K562 (cell line): ENCODE results near the gene MYBL2. TPM values are rescaled to one million over a fixed set of nuclear protein-coding genes. Genes with fewer than 3 reads are reported as not detected.

Experiments
- ZNF232 ChIP-seq: sonication (generic); formaldehyde crosslinking; IDR thresholded peaks from 2 replicates; pipeline ENCODE4 v1.8.0; 2022; ENCODE audit warnings: mild to moderate bottlenecking, missing genetic modification reagents
- polyA plus RNA-seq, 8 experiments: library from polyadenylated mRNA; depleted of rRNA in 4 of 8; stranded (reverse) in 5 of 8; unstranded in 3 of 8; fragments of >200 nt; fragmentation: Nextera tagmentation in 2 of 8; fragmentation: Illumina TruSeq in 1 of 8; extraction: Ambion mirVana in 2 of 8; extraction: Trizol in 1 of 8; gene quantifications; 2 replicates each; pipeline versions ENCODE4 v1.2.1 to v1.2.3, GENCODE V29; 2011 to 2014; ENCODE audit warnings: inconsistent platforms in 1 of 8, missing spikeins in 1 of 8
- total RNA-seq, 7 experiments: library from RNA; depleted of rRNA in 6 of 7; stranded (reverse); fragments of >200 nt in 6 of 7; fragmentation: Illumina TruSeq in 2 of 7; extraction: Trizol in 2 of 7; gene quantifications; 2 replicates each; pipeline versions ENCODE4 v1.2.1 to v1.2.3, GENCODE V29; 2011 to 2021; ENCODE audit warnings: low replicate concordance in 1 of 7
- TF ChIP-seq, protein P1 (sequence below), 2 experiments: fragments of 450-650 bp in 1 of 2; sonication (generic) in 1 of 2; formaldehyde crosslinking in 1 of 2; IDR thresholded peaks; 2 replicates each; pipeline versions ENCODE4 v1.7.1 to v1.9.0; 2016 to 2022; ENCODE audit warnings: inconsistent platforms in 1 of 2, mild to moderate bottlenecking in 1 of 2, missing genetic modification reagents in 1 of 2

MYBL2 gene
- total and polyA plus RNA-seq, 9 of the 15 experiments (the other 6 are each of a cell fraction or from before 2014, with no cell fraction given): 4.4 to 169 (median 52.5) TPM

DNA sequence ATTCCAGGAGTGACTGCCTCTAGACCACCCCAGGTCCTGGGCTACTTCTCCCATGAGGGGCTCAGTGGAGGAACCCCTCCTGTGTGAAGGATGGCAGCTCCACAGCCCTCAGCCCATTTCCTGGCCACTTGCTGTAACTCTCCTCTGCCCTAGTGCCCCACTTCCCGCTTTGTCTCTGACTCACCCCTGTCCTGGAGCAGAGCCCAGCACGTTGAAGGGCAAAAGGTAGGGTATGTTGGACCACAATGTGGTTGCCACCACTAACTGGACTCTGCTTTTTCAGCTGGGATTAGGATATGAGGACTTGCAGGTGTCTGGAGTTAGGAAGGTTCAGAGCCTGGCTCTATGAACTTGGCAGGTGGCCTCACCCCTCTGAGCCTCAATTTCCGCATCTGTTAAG, 2.4 kb downstream of the MYBL2 start (continued):
- TF ChIP-seq, protein P1, sequence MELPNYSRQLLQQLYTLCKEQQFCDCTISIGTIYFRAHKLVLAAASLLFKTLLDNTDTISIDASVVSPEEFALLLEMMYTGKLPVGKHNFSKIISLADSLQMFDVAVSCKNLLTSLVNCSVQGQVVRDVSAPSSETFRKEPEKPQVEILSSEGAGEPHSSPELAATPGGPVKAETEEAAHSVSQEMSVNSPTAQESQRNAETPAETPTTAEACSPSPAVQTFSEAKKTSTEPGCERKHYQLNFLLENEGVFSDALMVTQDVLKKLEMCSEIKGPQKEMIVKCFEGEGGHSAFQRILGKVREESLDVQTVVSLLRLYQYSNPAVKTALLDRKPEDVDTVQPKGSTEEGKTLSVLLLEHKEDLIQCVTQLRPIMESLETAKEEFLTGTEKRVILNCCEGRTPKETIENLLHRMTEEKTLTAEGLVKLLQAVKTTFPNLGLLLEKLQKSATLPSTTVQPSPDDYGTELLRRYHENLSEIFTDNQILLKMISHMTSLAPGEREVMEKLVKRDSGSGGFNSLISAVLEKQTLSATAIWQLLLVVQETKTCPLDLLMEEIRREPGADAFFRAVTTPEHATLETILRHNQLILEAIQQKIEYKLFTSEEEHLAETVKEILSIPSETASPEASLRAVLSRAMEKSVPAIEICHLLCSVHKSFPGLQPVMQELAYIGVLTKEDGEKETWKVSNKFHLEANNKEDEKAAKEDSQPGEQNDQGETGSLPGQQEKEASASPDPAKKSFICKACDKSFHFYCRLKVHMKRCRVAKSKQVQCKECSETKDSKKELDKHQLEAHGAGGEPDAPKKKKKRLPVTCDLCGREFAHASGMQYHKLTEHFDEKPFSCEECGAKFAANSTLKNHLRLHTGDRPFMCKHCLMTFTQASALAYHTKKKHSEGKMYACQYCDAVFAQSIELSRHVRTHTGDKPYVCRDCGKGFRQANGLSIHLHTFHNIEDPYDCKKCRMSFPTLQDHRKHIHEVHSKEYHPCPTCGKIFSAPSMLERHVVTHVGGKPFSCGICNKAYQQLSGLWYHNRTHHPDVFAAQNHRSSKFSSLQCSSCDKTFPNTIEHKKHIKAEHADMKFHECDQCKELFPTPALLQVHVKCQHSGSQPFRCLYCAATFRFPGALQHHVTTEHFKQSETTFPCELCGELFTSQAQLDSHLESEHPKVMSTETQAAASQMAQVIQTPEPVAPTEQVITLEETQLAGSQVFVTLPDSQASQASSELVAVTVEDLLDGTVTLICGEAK (IDR thresholded peaks at IDR 0.05): no peak
- TF ChIP-seq, protein P1 (CRISPR knock-in tag; IDR thresholded peaks at IDR 0.05): no peak
- no peak for TF ChIP-seq ZNF232 (CRISPR knock-in tag)
